SH-SY5Y (cell line): Measurements from ENCODE around the gene EHMT1.

ENCODE experiments used
- GATA2 ChIP-seq: IDR thresholded peaks from 2 replicates; pipeline ENCODE4 v1.6.1; 2011; ENCODE audit warnings: mild to moderate bottlenecking, low read depth, low read length
- GATA3 ChIP-seq: IDR thresholded peaks from 2 replicates; pipeline ENCODE4 v1.6.1; 2011; ENCODE audit warnings: low read depth, mild to moderate bottlenecking, low read length, moderate library complexity

GRCh38 chr9:137837345-137838278 lies 218.8 kb downstream of the EHMT1 start:
- TF ChIP-seq GATA2 (no peak), GATA3 (no peak)
